Keratinocyte (primary cell): ENCODE data around the gene BBX. TPM values are rescaled to one million over a fixed set of nuclear protein-coding genes. Genes with fewer than 3 reads are reported as not detected.

ENCODE experiments used
- DNase-seq: peaks from one replicate; pipeline ENCODE4 v3.0.0-alpha.2; 2011; ENCODE audit warnings: low read depth, missing footprints, low spot score
- FAIRE-seq: peaks from 2 replicates; lab custom pipeline; 2011; peaks lifted over from hg19 to GRCh38; lab: Jason Lieb, UNC
- H2AFZ ChIP-seq: 2 replicates; pipeline ENCODE4 v1.6.0; 2012; ENCODE audit warnings: low read length, control low read depth, inconsistent platforms; ENCODE audit not compliant: control insufficient read depth
- H3K27ac ChIP-seq: 2 replicates; pipeline ENCODE4 v1.5.1; 2011; ENCODE audit warnings: low read length; ENCODE audit not compliant: control insufficient read depth, insufficient read depth
- H3K27me3 ChIP-seq: 3 replicates; pipeline ENCODE4 v1.6.0; 2011; ENCODE audit warnings: low read length; ENCODE audit not compliant: control insufficient read depth, insufficient read depth; ENCODE audit errors: extremely low read depth
- H3K36me3 ChIP-seq, 2 experiments: 2 replicates in 1 of 2; 3 replicates in 1 of 2; pipeline ENCODE4 v1.5.1; 2011; ENCODE audit warnings: low read length in 2 of 2, mild to moderate bottlenecking in 1 of 2; ENCODE audit not compliant: control insufficient read depth in 2 of 2, insufficient read depth in 2 of 2; ENCODE audit errors: extremely low read depth in 1 of 2
- H3K4me1 ChIP-seq: 3 replicates; pipeline ENCODE4 v1.5.1; 2011; ENCODE audit warnings: low read length; ENCODE audit not compliant: control insufficient read depth, insufficient read depth; ENCODE audit errors: extremely low read depth
- H3K4me2 ChIP-seq: 3 replicates; pipeline ENCODE4 v1.6.0; 2011; ENCODE audit warnings: low read depth, low read length; ENCODE audit not compliant: control insufficient read depth, insufficient read depth; ENCODE audit errors: extremely low read depth
- H3K4me3 ChIP-seq, 3 experiments: fragments of 200-600 bp in 1 of 3; sonication (generic) in 1 of 3; 2 replicates in 2 of 3; 3 replicates in 1 of 3; pipeline ENCODE4 v1.5.1; 2011 to 2016; ENCODE audit warnings: low read length in 3 of 3, mild to moderate bottlenecking in 3 of 3, control low read depth in 2 of 3, inconsistent platforms in 1 of 3, low read depth in 1 of 3, mixed read lengths in 1 of 3, mixed run types in 1 of 3, moderate library complexity in 1 of 3; ENCODE audit not compliant: control insufficient read depth in 2 of 3, insufficient read depth in 2 of 3; ENCODE audit errors: extremely low read depth in 1 of 3
- H3K79me2 ChIP-seq: 2 replicates; pipeline ENCODE4 v1.6.0; 2012; ENCODE audit warnings: low read length; ENCODE audit not compliant: control insufficient read depth, insufficient read depth
- H3K9ac ChIP-seq: 3 replicates; pipeline ENCODE4 v1.6.0; 2011; ENCODE audit warnings: low read length; ENCODE audit not compliant: control insufficient read depth, insufficient read depth; ENCODE audit errors: extremely low read depth
- H3K9me1 ChIP-seq: 3 replicates; pipeline ENCODE4 v1.6.0; 2011; ENCODE audit warnings: low read length; ENCODE audit not compliant: control insufficient read depth, insufficient read depth; ENCODE audit errors: extremely low read depth
- H3K9me3 ChIP-seq: 2 replicates; pipeline ENCODE4 v1.5.1; 2012; ENCODE audit warnings: low read depth, low read length; ENCODE audit not compliant: control insufficient read depth
- H4K20me1 ChIP-seq: 3 replicates; pipeline ENCODE4 v1.6.0; 2011; ENCODE audit warnings: low read length; ENCODE audit not compliant: control insufficient read depth, insufficient read depth; ENCODE audit errors: extremely low read depth
- EZH2 ChIP-seq: IDR thresholded peaks from one replicate; pipeline ENCODE4 v1.6.1; 2012; ENCODE audit warnings: inconsistent platforms, mild to moderate bottlenecking, low read length, moderate library complexity
- dilution Hi-C: fragments of 300-500 bp; cut with MboI; formaldehyde crosslinking; loops from one replicate; pipeline ENCODE4 v1.7.0; 2020; ENCODE audit warnings: low sequenced_read_pairs; ENCODE audit not compliant: extremely low pct_ligation_motif_present
- polyA plus RNA-seq, 5 experiments: library from polyadenylated mRNA; depleted of rRNA in 3 of 5; stranded (reverse) in 3 of 5; stranded (forward) in 1 of 5; unstranded in 1 of 5; fragments of >200 nt; gene quantifications; 1 replicate in 1 of 5; 2 replicates in 3 of 5; 3 replicates in 1 of 5; pipeline versions ENCODE4 v1.2.1 to v1.2.3, GENCODE V29; 2011 to 2012; ENCODE audit warnings: missing spikeins in 2 of 5, low read depth in 1 of 5, low replicate concordance in 1 of 5
- TF ChIP-seq, protein P1 (sequence below), 3 experiments: IDR thresholded peaks in 1 of 3; conservative IDR thresholded peaks in 1 of 3; optimal IDR thresholded peaks in 1 of 3; 2 replicates in 2 of 3; 3 replicates in 1 of 3; pipeline versions ENCODE3 to v1.5.1; 2011; ENCODE audit warnings: low read length in 3 of 3, mild to moderate bottlenecking in 3 of 3, moderate library complexity in 2 of 3, control low read depth in 1 of 3, inconsistent platforms in 1 of 3; ENCODE audit not compliant: insufficient read depth in 2 of 3; ENCODE audit errors: extremely low read depth in 1 of 3

The BBX gene
- polyA plus RNA-seq, 1 donor (not counting 4 experiments of a cell fraction or from before 2014, with no cell fraction given), result 43.4 TPM

GRCh38 chr3:107637416-107638183 lies 114.8 kb downstream of the BBX start:
- Histone ChIP-seq H3K9ac (no peak overlapping the region), H2AFZ (no peak overlapping the region), H3K79me2 (no peaks in the 10 kb centered on the region), H3K27me3 (no peaks in the 10 kb centered on the region), H3K9me1 (no peaks in the 10 kb centered on the region), H3K4me1 (no peaks in the 10 kb centered on the region), H3K36me3 (no peaks in the 10 kb centered on the region), H3K27ac (no peak overlapping the region), H3K9me3 (no peaks in the 10 kb centered on the region), H3K4me2 (no peak overlapping the region), H4K20me1 (peaks cover 2% of the 10 kb centered on the region), H3K4me3 (no peak overlapping the region)
- FAIRE-seq (no peak), DNase-seq (no peak)
- no peak for TF ChIP-seq EZH2
- TF ChIP-seq, protein P1, sequence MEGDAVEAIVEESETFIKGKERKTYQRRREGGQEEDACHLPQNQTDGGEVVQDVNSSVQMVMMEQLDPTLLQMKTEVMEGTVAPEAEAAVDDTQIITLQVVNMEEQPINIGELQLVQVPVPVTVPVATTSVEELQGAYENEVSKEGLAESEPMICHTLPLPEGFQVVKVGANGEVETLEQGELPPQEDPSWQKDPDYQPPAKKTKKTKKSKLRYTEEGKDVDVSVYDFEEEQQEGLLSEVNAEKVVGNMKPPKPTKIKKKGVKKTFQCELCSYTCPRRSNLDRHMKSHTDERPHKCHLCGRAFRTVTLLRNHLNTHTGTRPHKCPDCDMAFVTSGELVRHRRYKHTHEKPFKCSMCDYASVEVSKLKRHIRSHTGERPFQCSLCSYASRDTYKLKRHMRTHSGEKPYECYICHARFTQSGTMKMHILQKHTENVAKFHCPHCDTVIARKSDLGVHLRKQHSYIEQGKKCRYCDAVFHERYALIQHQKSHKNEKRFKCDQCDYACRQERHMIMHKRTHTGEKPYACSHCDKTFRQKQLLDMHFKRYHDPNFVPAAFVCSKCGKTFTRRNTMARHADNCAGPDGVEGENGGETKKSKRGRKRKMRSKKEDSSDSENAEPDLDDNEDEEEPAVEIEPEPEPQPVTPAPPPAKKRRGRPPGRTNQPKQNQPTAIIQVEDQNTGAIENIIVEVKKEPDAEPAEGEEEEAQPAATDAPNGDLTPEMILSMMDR (optimal IDR thresholded peaks at IDR 0.05 in 1 of 3, IDR thresholded peaks at IDR 0.05 in 1 of 3, conservative IDR thresholded peaks at IDR 0.05 in 1 of 3; ENCODE audit: extremely low read depth in 1 of 3, insufficient read depth in 2 of 3, low read length in 3 of 3), result no peak
- dilution Hi-C loops, result no loop called here

DNA sequence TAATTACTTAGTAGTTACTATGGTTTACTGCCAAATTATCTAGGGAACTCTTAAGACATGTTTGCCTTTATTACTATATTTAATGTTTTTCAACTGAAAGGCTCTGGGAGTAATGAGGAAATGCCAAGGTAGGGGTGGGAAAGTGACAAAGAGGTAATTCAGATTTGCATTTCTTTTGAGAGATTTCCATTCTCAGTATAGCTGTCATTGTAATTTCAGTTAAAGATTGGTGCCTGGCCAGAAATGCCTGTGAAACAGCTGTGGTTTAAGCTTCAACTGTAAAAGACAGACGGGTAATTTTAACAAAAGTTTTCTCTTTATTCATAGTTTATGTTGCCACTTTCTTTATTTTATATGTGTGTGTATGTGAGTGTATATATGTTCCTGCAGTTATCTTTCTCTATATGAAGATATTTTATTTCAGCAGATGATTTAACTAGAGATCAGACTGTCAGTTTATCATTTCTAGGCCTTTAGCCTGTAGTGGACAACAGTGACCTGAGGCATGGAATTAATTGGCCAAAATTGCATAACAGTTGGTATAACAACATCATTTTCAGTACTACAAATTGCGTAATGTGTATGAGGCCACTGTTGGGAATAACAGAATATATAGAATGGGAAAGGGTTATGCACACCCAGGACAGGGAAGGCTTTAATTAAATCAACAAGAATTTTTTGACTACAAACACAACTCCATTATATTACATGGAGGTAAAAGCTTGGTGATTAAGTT lies 119.0 kb downstream of the BBX start:
- Histone ChIP-seq H3K36me3 (no peaks in the 10 kb centered on the region), H3K4me2 (no peak overlapping the region), H3K79me2 (no peaks in the 10 kb centered on the region), H2AFZ (no peak overlapping the region), H3K27ac (no peak overlapping the region), H3K9me3 (no peaks in the 10 kb centered on the region), H3K27me3 (no peaks in the 10 kb centered on the region), H3K9ac (no peak overlapping the region), H3K4me1 (peaks cover 7% of the 10 kb centered on the region), H3K9me1 (no peaks in the 10 kb centered on the region), H3K4me3 (no peak overlapping the region), H4K20me1 (peaks cover 2% of the 10 kb centered on the region)
- FAIRE-seq, result no peak
- dilution Hi-C loops, result no loop called here
- no peak for DNase-seq
- TF ChIP-seq EZH2, result no peak
- TF ChIP-seq, protein P1 (optimal IDR thresholded peaks at IDR 0.05 in 1 of 3, IDR thresholded peaks at IDR 0.05 in 1 of 3, conservative IDR thresholded peaks at IDR 0.05 in 1 of 3; ENCODE audit: extremely low read depth in 1 of 3, insufficient read depth in 2 of 3, low read length in 3 of 3), result no peak
